GM12865 (cell line): ENCODE results near the gene SLFN12L.
"Not testable (repeated sequence)": the region's sequence is repeated elsewhere in the genome, so short reads cannot be mapped to it uniquely, and the experiment has no call there.

Source experiments
- DNase-seq: peaks from one replicate; pipeline ENCODE4 v3.0.0; 2010; ENCODE audit warnings: low read depth
- H3K4me3 ChIP-seq: 2 replicates; pipeline ENCODE4 v1.5.1; 2011; ENCODE audit warnings: mild to moderate bottlenecking, low read depth, low read length, control low read depth
- TF ChIP-seq, protein P1 (sequence below): IDR thresholded peaks from 2 replicates; pipeline ENCODE4 v1.5.1; 2011; ENCODE audit warnings: low read length, control low read depth, low read depth, inconsistent platforms; ENCODE audit not compliant: insufficient read depth; ENCODE audit errors: missing control alignments

SLFN12L gene

DNA sequence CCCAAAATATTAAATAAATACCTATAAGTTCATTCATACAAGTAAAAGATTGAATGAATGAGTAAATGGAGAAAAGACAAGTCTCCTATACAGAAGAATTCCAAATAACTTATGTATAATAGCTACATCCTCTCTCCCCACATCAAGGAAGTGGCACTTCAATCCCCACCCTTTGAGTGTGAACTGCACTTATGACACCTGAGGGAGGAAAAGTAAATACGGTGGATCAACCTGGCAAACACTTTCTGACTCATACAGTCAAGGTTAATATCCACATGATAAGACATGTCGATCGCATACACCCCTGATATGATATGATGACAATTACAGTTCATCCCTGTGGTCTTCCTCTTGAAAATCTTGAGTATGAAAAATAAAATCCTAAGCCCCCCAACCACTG lies 18.0 kb downstream of the SLFN12L start:
- TF ChIP-seq, protein P1, sequence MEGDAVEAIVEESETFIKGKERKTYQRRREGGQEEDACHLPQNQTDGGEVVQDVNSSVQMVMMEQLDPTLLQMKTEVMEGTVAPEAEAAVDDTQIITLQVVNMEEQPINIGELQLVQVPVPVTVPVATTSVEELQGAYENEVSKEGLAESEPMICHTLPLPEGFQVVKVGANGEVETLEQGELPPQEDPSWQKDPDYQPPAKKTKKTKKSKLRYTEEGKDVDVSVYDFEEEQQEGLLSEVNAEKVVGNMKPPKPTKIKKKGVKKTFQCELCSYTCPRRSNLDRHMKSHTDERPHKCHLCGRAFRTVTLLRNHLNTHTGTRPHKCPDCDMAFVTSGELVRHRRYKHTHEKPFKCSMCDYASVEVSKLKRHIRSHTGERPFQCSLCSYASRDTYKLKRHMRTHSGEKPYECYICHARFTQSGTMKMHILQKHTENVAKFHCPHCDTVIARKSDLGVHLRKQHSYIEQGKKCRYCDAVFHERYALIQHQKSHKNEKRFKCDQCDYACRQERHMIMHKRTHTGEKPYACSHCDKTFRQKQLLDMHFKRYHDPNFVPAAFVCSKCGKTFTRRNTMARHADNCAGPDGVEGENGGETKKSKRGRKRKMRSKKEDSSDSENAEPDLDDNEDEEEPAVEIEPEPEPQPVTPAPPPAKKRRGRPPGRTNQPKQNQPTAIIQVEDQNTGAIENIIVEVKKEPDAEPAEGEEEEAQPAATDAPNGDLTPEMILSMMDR = no peak
- DNase-seq = no peak
- no peak overlapping the region for H3K4me3 ChIP-seq

DNA sequence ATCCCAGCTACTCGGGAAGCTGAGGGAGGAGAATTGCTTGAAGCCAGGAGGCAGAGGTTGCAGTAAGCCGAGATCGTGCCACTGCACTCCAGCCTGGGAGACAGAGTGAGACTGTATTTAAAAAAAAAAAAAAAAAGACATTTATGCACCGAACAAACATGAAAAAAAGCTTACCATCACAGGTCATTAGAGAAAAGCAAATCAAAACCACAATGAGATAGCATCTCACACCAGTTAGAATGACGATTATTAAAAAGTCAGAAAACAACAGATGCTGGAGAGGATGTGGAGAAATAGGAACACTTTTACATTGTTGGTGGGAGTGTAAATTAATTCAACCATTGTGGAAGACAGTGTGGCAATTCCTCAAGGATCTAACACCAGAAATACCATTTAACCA lies 19.0 kb downstream of the SLFN12L start:
- DNase-seq, H3K4me3 ChIP-seq: not testable (repeated sequence)

DNA sequence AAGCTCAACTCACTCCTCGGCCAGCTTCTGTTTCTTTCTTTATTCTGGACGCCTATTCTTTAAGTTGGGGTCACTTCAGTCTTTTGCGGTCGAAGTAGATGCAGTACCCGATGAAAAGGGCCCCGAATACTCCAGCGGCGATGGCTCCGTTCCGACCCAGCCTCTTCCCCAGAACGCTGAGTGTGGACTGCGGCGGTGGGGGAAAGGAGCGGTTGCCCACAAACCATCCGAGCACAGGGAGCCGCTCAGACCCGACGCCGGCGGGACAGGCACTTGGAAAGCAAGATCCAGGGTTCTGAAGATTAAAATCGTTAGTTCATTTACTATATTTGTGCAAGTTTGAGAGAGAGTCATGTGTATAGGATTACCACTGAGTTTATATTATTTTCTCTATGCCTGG lies 22.5 kb downstream of the SLFN12L start:
- no peak overlapping the region for H3K4me3 ChIP-seq
- TF ChIP-seq, protein P1 = no peak
- no peak for DNase-seq

DNA sequence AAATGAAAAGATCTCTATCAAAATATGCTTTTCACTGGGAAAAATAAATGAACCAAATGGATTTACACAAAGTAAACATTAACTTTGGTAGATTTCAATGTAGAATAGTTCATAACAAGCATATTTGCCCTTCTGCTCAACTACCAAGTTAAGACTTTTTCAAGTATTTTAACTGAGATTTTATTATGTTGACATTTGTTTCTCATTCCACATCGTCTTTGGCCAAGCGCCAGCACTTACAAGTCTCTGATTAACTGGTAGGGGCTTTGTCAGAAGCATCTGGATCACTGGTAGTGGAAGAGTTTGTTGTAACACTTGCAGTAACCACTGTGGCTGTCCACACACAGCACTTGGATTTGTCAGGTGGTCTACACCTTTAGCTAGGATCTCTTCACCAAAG lies 22.9 kb downstream of the SLFN12L start:
- H3K4me3 ChIP-seq = no peak overlapping the region
- TF ChIP-seq, protein P1 = no peak
- DNase-seq = no peak

DNA sequence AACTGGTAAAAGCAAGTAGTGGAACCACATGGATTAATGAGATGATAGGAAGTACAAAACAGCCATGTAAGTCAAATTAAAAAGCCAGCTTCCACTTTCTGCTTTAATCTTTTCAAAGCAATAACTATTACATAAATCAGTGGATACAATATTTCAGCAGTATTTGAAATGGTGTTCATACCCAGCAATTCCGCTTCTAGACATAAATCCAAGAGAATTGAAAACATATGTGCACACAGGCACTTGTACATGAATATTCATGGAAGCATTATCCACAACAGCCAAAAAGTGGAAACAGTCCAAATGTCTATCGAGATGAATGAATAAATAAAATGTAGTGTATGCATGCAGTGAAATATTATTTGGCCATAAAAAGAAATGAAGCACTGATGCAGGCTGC lies 27.4 kb downstream of the SLFN12L start:
- no peak overlapping the region for H3K4me3 ChIP-seq
- TF ChIP-seq, protein P1 = no peak
- DNase-seq = no peak

- not testable (repeated sequence) for DNase-seq
Observed at GRCh38 chr17:35507714-35508113, 29.8 kb downstream of the SLFN12L start.

DNA sequence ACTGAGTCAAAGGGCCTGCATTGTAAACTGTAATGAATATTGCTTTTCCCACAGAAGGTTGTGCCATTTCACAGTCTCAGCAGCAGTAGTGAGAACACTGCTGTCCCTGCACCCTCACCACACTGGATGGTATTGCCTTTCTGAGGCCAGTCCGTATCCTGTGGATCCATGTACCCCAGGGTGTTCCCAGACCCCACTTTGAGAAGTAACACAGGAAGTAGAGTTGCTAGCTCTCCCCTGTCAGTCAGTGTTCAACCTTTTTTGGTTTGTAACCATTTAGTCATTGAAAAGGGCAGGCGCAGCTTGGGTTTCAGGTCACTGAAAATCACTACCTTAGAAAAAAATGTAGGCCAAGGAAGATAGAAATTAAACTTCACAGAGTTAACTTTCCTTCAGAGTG lies 37.9 kb downstream of the SLFN12L start:
- TF ChIP-seq, protein P1 = no peak
- no peak for DNase-seq
- H3K4me3 ChIP-seq = no peak overlapping the region

More at GRCh38 chr17:35507714-35508113, 29.8 kb downstream of the SLFN12L start:
- not testable (repeated sequence) for H3K4me3 ChIP-seq

GRCh38 chr17:35498448-35499178 lies 38.9 kb downstream of the SLFN12L start:
- H3K4me3 ChIP-seq = no peak overlapping the region
- DNase-seq = no peak
- TF ChIP-seq, protein P1 = no peak
